HS-5 (cell line): Measurements from ENCODE around the gene C10orf67.
"Not testable (repeated sequence)": the region's sequence is repeated elsewhere in the genome, so short reads cannot be mapped to it uniquely, and the experiment has no call there.

Source experiments
- DNase-seq: peaks from one replicate; pipeline ENCODE4 v3.0.0-alpha.2; 2012; ENCODE audit warnings: low read depth

Gene C10orf67

DNA sequence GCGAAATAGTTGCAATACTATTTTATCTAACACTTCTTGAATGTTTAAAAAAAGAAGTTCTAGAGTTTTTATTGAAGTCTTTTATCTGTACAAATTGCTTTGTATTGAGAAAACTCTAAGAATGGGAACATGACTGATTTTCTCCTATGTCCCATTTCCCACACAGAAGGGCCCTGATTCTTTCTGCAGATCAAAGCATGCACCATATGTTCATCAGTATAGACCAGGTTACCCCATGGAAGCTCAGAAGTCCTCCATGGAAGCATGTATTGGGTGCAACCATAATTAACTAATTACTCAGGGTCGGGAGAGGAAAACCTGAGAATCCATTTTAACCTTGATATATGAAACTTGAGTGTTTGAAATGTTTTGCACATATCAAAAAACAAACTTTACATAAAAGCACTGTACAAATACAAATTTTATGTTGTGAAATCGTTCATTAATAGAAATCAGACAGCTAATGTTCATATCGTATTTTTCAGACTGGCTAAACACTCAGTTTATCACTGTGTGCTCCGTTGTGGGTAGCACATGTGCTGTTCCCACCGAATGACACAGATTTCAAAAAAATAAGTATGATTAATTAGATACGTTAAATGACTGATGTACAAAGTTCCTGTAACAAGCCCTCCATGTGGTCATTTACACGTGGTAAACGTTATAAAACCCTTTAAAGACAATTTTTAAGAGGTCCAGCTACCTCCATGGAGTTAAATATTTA, 81.0 kb downstream of the C10orf67 start:
- DNase-seq, result no peak

- DNase-seq, result no peak
Measured at GRCh38 chr10:23262928-23263327, 81.7 kb downstream of the C10orf67 start.

DNA sequence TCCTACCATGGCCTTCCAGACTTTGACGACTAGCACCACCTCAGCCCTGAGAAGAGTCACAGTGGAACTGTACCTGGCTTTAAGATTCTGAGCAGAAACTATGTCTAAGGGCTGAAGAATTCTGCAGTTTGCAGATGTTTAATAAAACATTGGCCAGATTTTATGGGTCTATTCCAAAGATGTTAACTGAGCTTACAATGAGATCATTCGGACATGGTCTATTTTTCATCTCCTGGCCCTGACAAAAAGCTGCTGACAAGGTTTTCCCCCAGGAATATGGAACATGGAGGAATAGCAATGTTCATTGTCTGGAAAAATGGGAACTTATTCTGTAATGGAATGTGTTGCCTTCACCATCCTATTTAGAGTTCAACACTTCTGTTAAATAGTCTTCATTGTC, 86.1 kb downstream of the C10orf67 start:
- no peak for DNase-seq

DNA sequence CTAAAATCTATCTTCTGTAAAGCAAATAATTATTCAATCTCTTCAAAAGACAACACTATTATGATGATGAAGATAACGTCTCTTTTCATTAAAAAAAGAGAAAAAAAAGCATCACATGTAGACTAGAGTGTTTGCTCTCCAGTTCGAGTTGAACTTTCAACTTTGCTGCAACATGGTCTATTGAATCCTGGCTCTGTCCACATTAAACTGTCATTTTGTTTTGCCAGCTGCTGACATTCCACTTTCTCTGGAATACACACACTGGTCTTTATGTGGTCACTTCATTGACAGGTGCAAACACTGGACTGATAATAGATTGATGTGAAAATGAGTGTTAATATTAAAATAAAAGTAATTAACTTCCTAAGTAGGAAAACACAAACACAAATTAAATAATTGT, 90.8 kb downstream of the C10orf67 start:
- no peak for DNase-seq

- not testable (repeated sequence) for DNase-seq
Measured at GRCh38 chr10:23252859-23253258, 91.7 kb downstream of the C10orf67 start.

DNA sequence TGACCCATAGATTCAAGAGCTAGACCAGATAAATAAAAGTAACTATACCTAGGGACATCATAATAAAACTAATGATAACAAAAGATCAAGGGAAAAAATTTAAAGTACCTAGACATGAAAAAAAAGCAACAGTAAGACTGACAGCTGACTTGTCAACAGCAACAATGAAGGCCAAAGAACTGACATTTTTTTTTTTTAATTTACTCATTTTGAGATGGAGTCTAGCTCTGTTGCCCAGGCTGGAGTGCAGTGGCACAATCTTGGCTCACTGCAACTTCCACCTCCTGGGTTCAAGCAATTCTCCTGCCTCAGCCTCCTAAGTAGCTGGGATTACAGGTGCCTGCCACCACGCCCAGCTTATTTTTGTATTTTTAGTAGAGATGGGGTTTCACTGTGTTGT, 102.8 kb downstream of the C10orf67 start:
- not testable (repeated sequence) for DNase-seq

GRCh38 chr10:23238015-23238414, 106.6 kb downstream of the C10orf67 start:
- no peak for DNase-seq

GRCh38 chr10:23230582-23230981, 114.0 kb downstream of the C10orf67 start:
- DNase-seq, result no peak

DNA sequence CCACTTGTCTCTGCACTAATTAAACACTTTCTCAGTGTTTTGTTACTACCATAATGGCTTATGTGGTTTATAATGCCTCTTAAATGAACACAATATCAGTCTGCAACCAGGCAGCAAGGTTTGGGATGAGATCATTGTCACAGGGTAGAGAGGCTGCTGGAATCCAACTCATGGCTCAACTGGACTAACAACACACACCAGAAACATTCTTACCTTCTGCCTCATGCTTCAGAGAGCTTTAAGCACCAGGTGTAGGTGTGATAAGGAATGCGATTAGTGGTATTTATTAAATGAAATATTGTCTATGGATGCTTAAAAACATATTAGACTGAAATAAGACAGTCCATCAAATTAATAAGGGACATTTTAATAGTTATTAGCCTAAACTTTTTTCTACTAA, 127.1 kb downstream of the C10orf67 start:
- no peak for DNase-seq

DNA sequence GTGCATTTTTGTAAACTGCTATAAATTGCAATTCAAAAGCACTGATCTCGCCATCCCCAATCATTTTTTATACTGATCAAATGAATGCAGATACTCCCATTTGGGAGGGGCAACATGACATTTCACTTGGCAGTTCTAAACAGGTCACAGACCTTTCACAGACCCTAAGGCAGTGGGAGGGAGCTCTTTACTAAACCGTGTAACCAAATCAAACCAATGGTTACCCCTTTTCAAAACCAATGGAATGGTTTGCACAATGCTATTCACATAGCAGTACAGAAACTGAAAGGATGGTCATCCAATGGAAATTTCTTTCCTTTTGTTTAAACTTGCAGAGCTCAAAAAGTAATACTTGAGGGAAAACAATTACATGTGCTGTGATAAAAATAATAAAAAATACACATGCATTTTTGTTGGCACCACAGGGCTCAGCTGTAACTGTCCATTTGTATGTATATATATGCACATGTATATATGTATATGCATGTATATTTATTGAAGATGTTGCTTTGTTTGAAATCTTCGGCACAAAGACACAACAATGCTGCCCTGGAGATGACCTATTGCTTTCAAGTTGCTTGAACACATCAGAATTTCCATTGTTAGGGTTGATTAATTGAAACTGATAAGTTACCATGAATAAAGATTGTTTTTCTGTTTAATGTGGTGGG, 138.5 kb downstream of the C10orf67 start:
- no peak for DNase-seq

DNA sequence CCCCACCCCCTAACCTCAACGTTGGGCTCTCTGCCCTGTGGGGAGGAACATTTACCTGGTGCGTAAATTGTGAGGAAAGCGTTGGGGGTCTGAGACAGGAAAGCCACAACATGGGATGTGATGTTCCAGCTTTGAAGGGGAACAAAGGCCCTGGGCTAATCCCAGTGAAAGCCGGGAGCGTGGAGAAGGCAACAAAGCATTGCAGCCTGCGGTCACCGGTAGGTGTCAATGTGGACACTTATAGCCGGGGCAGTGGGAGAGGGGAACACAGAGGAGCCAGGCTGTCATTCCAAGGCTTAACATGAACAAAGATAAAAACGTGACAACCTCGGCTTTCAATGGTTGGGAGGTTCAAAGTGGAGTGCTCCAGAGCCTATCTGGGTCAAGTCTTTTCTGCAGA, 139.8 kb downstream of the C10orf67 start:
- no peak for DNase-seq

- DNase-seq, result no peak
Measured at GRCh38 chr10:23203369-23204325, 140.9 kb downstream of the C10orf67 start.

- no peak for DNase-seq
Measured at GRCh38 chr10:23202779-23203178, 141.8 kb downstream of the C10orf67 start.

- no peak for DNase-seq
Measured at GRCh38 chr10:23201837-23202236, 142.8 kb downstream of the C10orf67 start.

DNA sequence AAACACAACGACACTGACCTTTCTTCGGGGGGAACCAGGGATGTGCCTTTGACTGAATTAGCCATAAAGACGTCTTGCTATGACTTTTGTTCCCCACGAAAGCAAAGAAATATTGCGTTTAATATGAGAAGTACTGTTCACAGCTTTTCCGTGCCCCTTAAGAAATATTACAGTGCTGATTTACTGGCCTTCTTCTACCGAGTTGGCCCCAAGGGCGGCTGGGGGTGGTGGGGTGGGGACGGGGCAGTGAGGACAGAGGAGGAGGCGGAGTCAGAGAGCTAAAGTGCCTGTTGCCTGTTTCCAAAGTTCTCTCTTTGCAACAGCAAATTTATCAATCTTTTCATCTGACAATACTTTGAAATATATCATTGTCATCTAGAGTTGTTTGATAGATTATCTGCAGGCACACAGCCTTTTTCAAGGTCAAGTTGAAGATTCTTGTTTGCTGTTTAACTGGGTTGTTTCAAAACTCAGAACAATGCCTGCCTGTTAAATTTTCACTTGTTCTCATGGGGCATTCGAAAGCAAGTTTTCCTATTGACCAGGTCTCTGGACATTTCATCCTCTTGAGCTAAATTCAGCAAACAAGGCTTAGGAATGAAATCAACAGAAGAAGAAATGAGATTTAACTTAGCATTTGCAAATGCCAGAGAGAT, 143.5 kb downstream of the C10orf67 start:
- no peak for DNase-seq

GRCh38 chr10:23200586-23200985, 144.0 kb downstream of the C10orf67 start:
- no peak for DNase-seq

DNA sequence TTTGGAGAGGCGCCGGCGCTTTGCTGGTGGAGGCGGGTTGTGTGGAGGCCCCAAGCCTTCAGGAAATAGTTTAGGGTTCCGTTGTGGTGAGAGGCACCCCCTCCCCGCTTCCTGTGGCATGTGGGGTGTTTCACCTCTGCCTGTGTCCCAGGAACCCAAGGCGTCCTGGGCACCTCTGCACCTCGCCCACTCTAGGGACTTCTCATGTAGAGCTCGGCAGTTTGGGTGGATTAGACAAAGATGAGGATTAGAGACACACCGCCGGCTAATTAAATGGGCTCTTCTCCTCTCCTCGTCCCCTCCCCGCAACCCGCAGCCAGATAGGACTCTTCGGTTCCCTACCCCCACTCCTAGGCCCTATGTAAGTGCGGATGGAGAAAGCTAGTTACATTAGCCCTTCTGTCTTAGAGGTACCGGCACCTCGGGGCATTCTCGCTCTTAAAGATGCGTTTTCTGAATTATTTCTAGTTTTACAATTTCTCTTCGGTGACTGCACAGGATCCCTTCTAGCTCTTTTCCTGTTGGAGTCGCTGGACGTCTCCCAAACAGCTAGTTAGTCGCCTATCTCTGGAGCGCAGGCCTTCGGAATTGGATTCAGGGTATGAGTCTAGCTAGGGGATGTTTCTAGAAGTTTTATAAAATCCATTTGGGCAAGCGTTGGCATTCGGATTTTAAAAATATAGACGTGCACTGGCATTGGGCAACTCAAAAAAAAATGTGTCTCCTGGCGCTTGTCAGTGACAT, 144.7 kb downstream of the C10orf67 start:
- DNase-seq, result no peak

DNA sequence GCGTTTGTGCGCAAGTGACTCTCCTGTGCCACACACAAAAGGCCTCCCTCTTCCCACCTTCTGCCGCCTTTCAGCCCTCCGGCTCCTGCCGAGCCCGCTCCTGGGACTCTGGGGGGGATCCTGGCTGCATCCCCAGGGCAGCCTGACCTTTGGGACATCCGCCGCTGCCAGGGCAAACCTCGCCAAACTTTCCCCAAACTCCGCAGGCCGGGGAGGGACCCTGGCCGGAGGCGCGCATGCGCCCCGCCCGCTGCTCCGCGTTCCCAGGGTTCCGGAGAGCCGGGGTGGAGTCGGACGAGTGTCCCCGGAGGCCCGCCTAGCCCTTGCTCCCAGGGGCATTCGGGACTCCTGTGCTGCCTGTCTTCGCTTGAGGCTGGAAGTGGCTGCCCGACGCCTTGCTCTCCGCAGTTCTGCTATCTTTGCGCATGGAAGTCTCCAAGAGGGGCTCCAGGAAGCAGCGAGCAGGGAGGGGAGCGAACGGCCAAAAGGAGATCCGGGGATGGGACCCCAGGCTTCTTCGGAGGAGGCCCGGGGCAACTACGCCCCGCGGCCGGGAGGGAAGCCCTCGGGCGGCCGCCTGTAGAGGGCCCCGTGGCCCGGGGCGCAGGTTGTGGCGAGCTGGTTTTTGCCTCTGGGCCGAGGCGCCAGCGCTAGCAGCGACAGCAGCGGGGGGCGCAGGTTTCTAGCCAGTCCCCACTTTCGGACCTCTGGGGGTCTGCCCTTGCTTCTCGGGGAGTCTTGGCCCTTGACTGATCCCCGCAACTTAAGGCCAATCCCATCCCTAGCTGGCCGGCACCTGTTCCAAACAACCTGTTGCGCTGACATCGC, 145.4 kb downstream of the C10orf67 start:
- DNase-seq, result no peak

DNA sequence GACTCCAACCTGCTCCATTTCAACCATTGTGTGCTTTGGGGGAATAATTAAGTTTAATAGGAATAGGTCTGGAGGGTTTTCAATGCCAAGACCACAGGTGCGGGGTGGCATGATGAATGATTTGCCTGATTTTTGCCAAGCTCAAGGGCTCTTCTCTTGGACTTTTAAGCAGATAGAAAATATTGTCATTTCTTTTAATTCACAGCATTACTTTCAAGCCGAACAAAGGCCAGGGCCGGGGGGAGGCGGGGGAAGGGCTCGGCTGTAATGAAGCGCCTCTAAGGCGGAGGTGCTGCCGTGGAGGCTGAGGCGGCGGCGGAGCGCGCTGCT, 146.0 kb downstream of the C10orf67 start:
- DNase-seq, result no peak

DNA sequence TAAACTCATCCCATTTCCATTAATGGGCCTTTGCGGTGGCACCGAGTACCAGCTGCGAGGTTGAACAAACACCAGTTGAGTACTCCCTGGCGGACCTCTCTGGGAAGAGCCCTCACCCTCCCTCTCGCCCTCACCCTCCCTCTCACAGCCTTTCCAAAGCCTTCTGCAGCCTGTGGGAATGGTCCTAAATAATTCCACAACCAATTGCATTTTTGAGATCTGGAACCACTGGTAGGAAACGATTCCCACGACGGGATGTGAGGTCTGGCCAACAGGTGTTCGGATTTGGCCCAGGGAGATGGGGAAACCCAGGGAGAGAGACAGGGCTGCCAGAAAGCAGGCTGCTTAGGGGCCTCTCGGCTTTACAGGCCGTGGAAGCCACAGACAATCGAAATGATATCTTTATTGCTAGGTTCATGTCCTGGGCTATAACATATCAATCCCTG, 147.2 kb downstream of the C10orf67 start:
- no peak for DNase-seq

DNA sequence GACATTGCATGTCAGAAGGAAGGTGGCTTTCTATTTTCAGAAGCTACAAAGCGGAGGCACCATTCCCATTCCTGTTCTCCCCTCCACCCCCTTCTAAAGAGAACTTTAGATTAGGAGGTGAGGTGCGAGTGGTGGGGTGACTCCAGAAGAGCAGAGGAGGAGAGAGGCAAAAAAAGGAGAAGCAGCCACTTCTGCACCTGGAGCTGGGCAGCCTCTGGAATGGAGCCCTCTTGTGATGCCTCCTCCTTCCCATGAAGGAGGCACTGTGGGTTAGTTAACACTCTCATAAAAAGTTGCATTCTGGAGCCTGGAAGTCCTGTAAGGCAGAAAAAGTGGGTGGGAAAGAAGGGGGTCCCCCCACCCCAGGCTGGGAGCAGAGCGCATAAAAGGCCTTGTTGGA, 147.7 kb downstream of the C10orf67 start:
- no peak for DNase-seq
